Measurements from ENCODE around the gene PPP1R3D. TPM values are rescaled to one million over a fixed set of nuclear protein-coding genes. Genes with fewer than 3 reads are reported as not detected.

PPP1R3D gene
- total RNA-seq, 1 experiment from 2014 or later = 3.1 TPM

DNA sequence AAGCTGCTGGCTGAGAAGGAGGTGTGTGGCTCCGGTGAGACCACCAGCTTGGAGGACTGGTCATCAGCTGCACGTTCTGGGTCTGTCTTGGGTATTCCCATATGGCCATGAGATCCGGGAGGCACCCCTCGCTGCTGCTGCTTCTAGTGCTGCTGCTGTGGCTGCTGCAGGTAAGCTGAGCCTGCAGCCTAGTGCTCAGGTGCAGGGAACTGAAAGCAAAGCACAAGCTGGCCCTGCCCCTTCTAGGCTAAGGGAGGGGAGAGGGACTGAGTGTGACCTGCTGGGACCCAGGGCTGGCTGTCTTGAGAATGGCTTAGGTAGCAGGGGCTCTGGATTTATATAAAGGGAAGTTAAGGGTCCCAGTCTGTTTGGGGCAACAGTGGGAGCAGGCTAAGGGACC, 18.5 kb upstream of the PPP1R3D start:
- H3K14ac ChIP-seq (ENCODE audit: insufficient read depth, low read length) = peak overlapping the region; percentile 25; the same call in 1 of the 2 replicates
- H2BK12ac ChIP-seq (ENCODE audit: insufficient read length, low read depth, low read length) = no peak overlapping the region
- H2BK20ac ChIP-seq (ENCODE audit: low read depth, low read length, poor library complexity, severe bottlenecking) = no peak overlapping the region
- no peaks in the 10 kb centered on the region for H3K27me3 ChIP-seq (ENCODE audit: insufficient read depth, low read length)
- no peak overlapping the region for H3K4ac ChIP-seq (ENCODE audit: low read depth, low read length)
- peaks cover 2% of the 10 kb centered on the region; the same call in 1 of the 2 replicates for H3K27me3 Mint-ChIP-seq (ENCODE audit: low read depth)
- H4K5ac ChIP-seq (ENCODE audit: insufficient read length, low read depth, low read length) = no peak overlapping the region
- H3K23ac ChIP-seq (ENCODE audit: insufficient read length, low read depth, low read length) = no peak overlapping the region
- H3K56ac ChIP-seq (ENCODE audit: insufficient read length, low read depth, low read length) = no peak overlapping the region
- H2AFZ ChIP-seq (ENCODE audit: low read length) = no peak overlapping the region
- H2BK120ac ChIP-seq (ENCODE audit: low read depth, low read length, poor library complexity, severe bottlenecking) = no peak overlapping the region
- no peak overlapping the region for H4K8ac ChIP-seq (replicated peaks; ENCODE audit: insufficient read length, low read depth, low read length)
- H3T11ph ChIP-seq (ENCODE audit: low read length) = no peak overlapping the region
- no peaks in the 10 kb centered on the region for H3K36me3 Mint-ChIP-seq (ENCODE audit: insufficient read depth in 1 of 3, low read depth in 3 of 3)
- H3K18ac ChIP-seq (ENCODE audit: insufficient read length, low read depth, low read length) = no peak overlapping the region
- no peak overlapping the region for H3K27ac Mint-ChIP-seq
- no peaks in the 10 kb centered on the region for H4K20me1 ChIP-seq (ENCODE audit: control insufficient read depth, insufficient read depth, insufficient read length)
- no peak overlapping the region for H3K27ac ChIP-seq (ENCODE audit: insufficient read length, low read depth, low read length)
- peaks cover 3% of the 10 kb centered on the region for H3K23me2 ChIP-seq (ENCODE audit: insufficient read length, low read depth, low read length, poor library complexity, severe bottlenecking)
- no CpG with 5 or more reads among the region's 4 CpGs for WGBS (ENCODE audit: extremely low coverage, insufficient read length, low lambda C conversion rate)
- H4K91ac ChIP-seq (ENCODE audit: insufficient read length, low read depth, low read length) = no peak overlapping the region
- H3K9me3 Mint-ChIP-seq = no peaks in the 10 kb centered on the region
- no peaks in the 10 kb centered on the region for H3K9me3 ChIP-seq (ENCODE audit: control insufficient read depth, low read depth, low read length)
- no peak overlapping the region for H3K9ac ChIP-seq (ENCODE audit: extremely low read depth, insufficient read length, low read length)
- no peak overlapping the region for H2AK5ac ChIP-seq (ENCODE audit: insufficient read length, low read length)
- peak; percentile 49 for DNase-seq
- H3K4me3 Mint-ChIP-seq = no peak overlapping the region
- H3K79me1 ChIP-seq (ENCODE audit: insufficient read depth, low read depth, low read length, poor library complexity, severe bottlenecking) = no peaks in the 10 kb centered on the region
- no peaks in the 10 kb centered on the region for H3K4me1 ChIP-seq (ENCODE audit: insufficient read depth, low read length)
- H2BK5ac ChIP-seq (ENCODE audit: insufficient read length, low read length) = no peak overlapping the region
- TF ChIP-seq, protein P1, sequence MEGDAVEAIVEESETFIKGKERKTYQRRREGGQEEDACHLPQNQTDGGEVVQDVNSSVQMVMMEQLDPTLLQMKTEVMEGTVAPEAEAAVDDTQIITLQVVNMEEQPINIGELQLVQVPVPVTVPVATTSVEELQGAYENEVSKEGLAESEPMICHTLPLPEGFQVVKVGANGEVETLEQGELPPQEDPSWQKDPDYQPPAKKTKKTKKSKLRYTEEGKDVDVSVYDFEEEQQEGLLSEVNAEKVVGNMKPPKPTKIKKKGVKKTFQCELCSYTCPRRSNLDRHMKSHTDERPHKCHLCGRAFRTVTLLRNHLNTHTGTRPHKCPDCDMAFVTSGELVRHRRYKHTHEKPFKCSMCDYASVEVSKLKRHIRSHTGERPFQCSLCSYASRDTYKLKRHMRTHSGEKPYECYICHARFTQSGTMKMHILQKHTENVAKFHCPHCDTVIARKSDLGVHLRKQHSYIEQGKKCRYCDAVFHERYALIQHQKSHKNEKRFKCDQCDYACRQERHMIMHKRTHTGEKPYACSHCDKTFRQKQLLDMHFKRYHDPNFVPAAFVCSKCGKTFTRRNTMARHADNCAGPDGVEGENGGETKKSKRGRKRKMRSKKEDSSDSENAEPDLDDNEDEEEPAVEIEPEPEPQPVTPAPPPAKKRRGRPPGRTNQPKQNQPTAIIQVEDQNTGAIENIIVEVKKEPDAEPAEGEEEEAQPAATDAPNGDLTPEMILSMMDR (conservative IDR thresholded peaks at IDR 0.05) = no peak
- H2BK15ac ChIP-seq (ENCODE audit: low read depth, low read length) = no peak overlapping the region
- no peak overlapping the region for H3K4me2 ChIP-seq (ENCODE audit: insufficient read depth, insufficient read length, low read length)
- peaks cover 0 to 8% of the 10 kb centered on the region in 2 experiments; a peak in 3 of 4 replicates for H3K4me1 Mint-ChIP-seq
- H3K79me2 ChIP-seq (ENCODE audit: insufficient read depth, low read length) = no peaks in the 10 kb centered on the region

Measured in H9 (cell line).